BLaER1 (cell line): ENCODE measurements around the gene THYN1.
A peak's percentile ranks its signal among the peaks of the same experiment; 100 is the strongest.

ENCODE experiments used
- H3K27ac ChIP-seq: shearing (Covaris generic); formaldehyde crosslinking; 2 replicates; pipeline ENCODE4 v1.8.1; 2022
- H3K27me3 ChIP-seq: shearing (Covaris generic); formaldehyde crosslinking; 2 replicates; pipeline ENCODE4 v1.8.1; 2022
- H3K36me3 ChIP-seq: shearing (Covaris generic); formaldehyde crosslinking; 2 replicates; pipeline ENCODE4 v1.8.1; 2022
- H3K4me1 ChIP-seq: shearing (Covaris generic); formaldehyde crosslinking; 2 replicates; pipeline ENCODE4 v1.8.1; 2022
- H3K4me2 ChIP-seq: shearing (Covaris generic); formaldehyde crosslinking; 2 replicates; pipeline ENCODE4 v1.8.1; 2022
- H3K4me3 ChIP-seq: shearing (Covaris generic); formaldehyde crosslinking; 2 replicates; pipeline ENCODE4 v1.8.1; 2022
- H3K9ac ChIP-seq: shearing (Covaris generic); formaldehyde crosslinking; 2 replicates; pipeline ENCODE4 v1.8.1; 2022
- H3K9me3 ChIP-seq: shearing (Covaris generic); formaldehyde crosslinking; 2 replicates; pipeline ENCODE4 v1.8.1; 2022
- H4K20me1 ChIP-seq: shearing (Covaris generic); formaldehyde crosslinking; 2 replicates; pipeline ENCODE4 v1.8.1; 2022
- Cebpa-rat ChIP-seq: shearing (Covaris generic); IDR thresholded peaks from 2 replicates; pipeline ENCODE4 v1.8.1; 2022

THYN1 gene

DNA sequence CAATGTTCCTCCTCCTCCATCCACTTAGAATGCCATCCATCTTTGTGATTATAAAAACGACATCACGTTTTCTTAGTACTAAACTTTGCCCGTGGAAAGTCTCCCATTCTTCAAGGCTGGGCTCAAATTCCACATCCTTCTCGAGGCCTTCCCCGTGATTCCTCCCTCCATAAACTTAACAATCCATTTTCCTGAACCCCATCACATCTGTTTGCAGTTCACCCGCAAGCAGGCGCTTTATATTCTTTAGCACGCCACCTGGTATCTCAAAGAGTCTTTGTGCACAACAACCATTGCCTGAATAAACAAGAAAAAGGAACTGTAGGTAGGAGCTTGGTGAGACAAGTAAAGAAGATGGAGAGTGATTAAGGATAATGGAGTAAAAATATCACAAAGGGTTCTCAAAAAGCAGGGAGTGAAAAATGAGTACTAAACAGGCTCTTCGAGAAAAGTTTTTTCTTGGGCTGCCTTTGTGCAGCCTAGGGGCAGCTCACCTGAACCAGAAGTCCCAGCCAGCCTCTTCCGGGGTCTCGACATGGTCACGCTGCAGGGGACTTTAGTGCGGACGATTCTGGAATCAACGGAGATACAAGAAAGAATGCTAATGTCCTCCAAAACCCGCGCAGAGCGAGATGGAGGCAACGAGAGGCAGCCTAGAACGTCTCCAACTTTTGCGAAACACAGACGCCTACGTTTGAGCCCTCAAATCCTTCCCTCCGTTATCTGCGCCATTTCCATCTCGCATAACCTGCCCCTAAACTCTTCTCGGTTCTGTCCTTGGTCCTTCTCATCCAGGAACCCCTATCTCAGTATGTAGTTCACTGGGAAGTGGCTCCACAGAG, 585 bp downstream of the THYN1 start:
- peak overlapping the region; percentile 89 for H3K4me2 ChIP-seq
- no peak for TF ChIP-seq Cebpa-rat
- peak overlapping the region; percentile 95 for H3K4me3 ChIP-seq
- no peaks in the 10 kb centered on the region for H3K27me3 ChIP-seq
- peak overlapping the region; percentile 40 for H3K27ac ChIP-seq
- no peaks in the 10 kb centered on the region for H3K9me3 ChIP-seq
- H3K36me3 ChIP-seq, result peaks cover 43% of the 10 kb centered on the region
- peak overlapping the region; percentile 77 for H3K9ac ChIP-seq
- H4K20me1 ChIP-seq, result 0 out of 2 replicates have a peak, but pooled peaks cover 10% of the 10 kb centered on the region
- H3K4me1 ChIP-seq, result peaks cover 24% of the 10 kb centered on the region

DNA sequence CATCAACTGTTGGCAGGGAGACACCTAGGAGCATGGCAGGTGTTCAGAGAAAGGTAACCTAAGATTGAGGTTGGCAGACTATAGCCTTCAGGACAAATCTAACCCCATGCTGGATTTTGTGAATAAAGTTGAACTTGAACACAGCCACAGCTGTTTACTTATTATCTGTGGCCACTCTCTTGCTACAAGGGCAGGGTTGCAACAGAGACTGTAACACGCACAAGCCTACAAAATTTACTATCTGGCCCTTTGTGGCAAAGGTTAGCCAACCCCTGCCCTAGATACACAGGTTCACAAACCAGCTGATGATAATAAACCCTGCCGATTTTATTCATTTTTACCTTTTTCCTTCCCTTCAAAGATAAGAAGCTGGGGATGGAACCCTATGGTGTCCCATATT, 2.5 kb downstream of the THYN1 start:
- H4K20me1 ChIP-seq, result 0 out of 2 replicates have a peak, but pooled peaks cover 2% of the 10 kb centered on the region
- TF ChIP-seq Cebpa-rat, result no peak
- no peak overlapping the region for H3K4me2 ChIP-seq
- peaks cover 55% of the 10 kb centered on the region for H3K36me3 ChIP-seq
- no peak overlapping the region for H3K27ac ChIP-seq
- no peaks in the 10 kb centered on the region for H3K27me3 ChIP-seq
- H3K9ac ChIP-seq, result no peak overlapping the region
- peaks cover 24% of the 10 kb centered on the region for H3K4me1 ChIP-seq
- H3K4me3 ChIP-seq, result no peak overlapping the region
- H3K9me3 ChIP-seq, result no peaks in the 10 kb centered on the region

DNA sequence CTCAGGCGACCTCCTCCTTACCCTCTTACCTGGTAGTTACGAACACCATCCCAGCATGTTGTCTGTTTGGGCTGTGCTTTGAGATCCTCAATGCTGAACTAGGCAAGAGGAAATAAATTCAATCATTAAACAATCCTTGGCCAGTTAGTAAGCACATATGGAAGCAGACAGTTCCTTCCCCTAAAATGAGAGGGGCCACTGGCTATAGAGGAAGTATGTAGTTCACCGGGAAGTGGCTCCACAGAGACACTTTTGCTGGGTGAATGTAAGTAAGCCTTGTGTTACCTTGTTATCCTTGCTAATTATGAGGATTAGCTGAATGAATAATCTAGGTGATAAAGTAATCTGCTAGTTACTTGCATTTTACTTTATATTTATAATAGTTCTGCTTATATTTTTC, 2.9 kb downstream of the THYN1 start:
- peaks cover 24% of the 10 kb centered on the region for H3K4me1 ChIP-seq
- no peak overlapping the region for H3K4me3 ChIP-seq
- H4K20me1 ChIP-seq, result no peaks in the 10 kb centered on the region
- H3K9ac ChIP-seq, result no peak overlapping the region
- H3K36me3 ChIP-seq, result peaks cover 59% of the 10 kb centered on the region
- no peak overlapping the region for H3K4me2 ChIP-seq
- H3K27ac ChIP-seq, result no peak overlapping the region
- no peak for TF ChIP-seq Cebpa-rat
- H3K9me3 ChIP-seq, result no peaks in the 10 kb centered on the region
- H3K27me3 ChIP-seq, result no peaks in the 10 kb centered on the region

DNA sequence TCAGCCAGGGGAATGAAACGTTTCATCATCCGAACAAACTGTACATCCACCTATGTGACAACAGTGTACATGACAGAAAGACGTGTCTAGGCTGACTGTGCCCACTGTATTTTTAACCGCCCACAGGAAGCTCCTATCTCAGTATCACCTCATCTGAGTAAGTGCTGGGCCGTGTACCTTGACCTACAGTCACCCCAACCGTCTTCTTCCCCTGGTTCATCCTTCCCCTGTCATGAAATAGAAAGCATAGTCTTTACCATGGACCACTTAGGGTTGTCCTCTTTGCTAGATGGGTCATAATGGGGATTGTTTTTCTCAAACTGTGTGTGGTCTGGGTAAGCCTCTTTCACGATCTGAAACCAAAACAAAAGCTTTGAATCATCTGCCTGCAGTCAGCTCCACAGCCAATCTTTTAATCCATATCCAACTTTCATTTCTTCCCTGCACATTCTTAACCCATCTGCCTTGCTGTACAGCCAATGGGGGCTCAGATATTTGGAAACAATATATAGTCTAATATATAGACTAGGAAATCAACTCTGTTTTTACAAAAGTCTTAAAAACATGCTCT, 4.2 kb downstream of the THYN1 start:
- Histone ChIP-seq H3K27ac (no peak overlapping the region), H3K4me2 (no peak overlapping the region), H4K20me1 (0 out of 2 replicates have a peak, but pooled peaks cover 4% of the 10 kb centered on the region), H3K9ac (no peak overlapping the region), H3K4me1 (peaks cover 20% of the 10 kb centered on the region), H3K4me3 (no peak overlapping the region), H3K36me3 (peaks cover 72% of the 10 kb centered on the region), H3K27me3 (no peaks in the 10 kb centered on the region), H3K9me3 (no peaks in the 10 kb centered on the region)
- TF ChIP-seq Cebpa-rat, result no peak

DNA sequence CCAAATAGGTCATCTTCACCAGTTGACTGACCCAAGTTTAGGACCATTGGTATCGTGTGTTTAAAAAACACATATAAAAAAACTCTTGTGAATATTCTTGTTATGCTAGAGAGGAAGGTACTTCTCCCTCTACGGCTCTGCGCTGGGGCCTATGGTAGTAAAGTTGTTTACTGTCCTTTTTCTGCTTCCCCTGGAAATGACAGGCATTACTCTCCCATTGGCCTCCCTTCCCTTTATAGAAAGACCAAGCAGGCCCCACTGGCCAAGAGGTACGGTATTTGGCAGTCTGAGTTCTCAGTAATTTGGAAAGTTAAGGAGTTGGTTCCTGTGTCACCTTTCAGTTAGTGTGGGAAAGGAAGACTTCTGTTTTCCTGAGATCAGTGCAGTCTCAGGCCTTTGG, 6.5 kb downstream of the THYN1 start:
- TF ChIP-seq Cebpa-rat, result no peak
- Histone ChIP-seq H3K9ac (no peak overlapping the region), H3K36me3 (peaks cover 82% of the 10 kb centered on the region)

DNA sequence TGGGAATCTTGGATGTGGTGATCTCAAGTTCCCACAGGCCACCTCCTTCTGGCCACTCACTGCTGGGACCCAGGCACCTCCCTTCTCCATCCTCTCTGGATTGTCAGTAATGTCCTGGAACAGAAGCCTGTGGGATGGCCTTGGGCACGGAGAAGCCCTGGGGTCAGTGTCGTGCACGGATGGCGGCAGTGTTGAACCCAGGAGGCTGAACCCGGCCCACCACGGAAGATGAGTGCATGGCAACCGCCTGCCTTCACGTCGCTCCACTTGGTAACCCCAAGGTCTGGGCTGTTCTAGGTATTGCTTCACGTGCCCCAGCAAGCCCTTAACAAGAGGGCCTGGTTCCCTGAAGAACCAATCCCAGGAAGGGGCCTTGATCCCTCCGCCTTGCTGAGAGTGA, 7.1 kb downstream of the THYN1 start:
- Histone ChIP-seq H3K4me3 (no peak overlapping the region), H4K20me1 (peaks cover 26% of the 10 kb centered on the region), H3K9me3 (no peaks in the 10 kb centered on the region), H3K27me3 (peaks cover 5% of the 10 kb centered on the region; the same call in 1 of the 2 replicates), H3K4me2 (no peak overlapping the region), H3K36me3 (peaks cover 86% of the 10 kb centered on the region), H3K4me1 (peaks cover 35% of the 10 kb centered on the region), H3K9ac (no peak overlapping the region), H3K27ac (no peak overlapping the region)
- no peak for TF ChIP-seq Cebpa-rat

More for the DNA sequence above, 6.5 kb downstream of the THYN1 start:
- no peaks in the 10 kb centered on the region for H3K9me3 ChIP-seq
- H3K4me3 ChIP-seq, result no peak overlapping the region
- H3K4me1 ChIP-seq, result peaks cover 32% of the 10 kb centered on the region
- no peak overlapping the region for H3K27ac ChIP-seq
- H4K20me1 ChIP-seq, result peaks cover 21% of the 10 kb centered on the region; the same call in 1 of the 2 replicates
- H3K27me3 ChIP-seq, result no peaks in the 10 kb centered on the region
- H3K4me2 ChIP-seq, result no peak overlapping the region

DNA sequence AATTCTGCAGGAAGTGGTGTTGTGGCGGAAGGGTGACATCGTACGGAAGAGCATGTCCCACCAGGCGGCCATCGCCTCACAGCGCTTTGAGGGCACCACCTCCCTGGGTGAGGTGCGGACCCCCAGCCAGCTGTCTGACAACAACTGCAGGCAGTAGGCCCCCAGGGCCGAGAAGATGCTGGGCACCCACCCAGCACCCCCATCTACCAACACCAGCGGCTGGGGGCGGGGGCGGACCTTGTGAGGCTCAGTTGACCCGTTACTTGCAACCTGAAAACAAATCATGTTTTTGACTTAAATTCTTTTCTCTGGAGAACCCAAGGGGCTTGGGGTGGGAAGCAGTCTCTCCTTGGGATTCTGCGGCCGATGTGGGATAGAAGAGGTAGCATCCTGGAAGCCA, 7.7 kb downstream of the THYN1 start:
- H3K9me3 ChIP-seq, result no peaks in the 10 kb centered on the region
- no peak for TF ChIP-seq Cebpa-rat
- peaks cover 83% of the 10 kb centered on the region for H3K36me3 ChIP-seq
- H3K4me2 ChIP-seq, result no peak overlapping the region
- H3K9ac ChIP-seq, result no peak overlapping the region
- peaks cover 30% of the 10 kb centered on the region for H4K20me1 ChIP-seq
- peaks cover 36% of the 10 kb centered on the region for H3K4me1 ChIP-seq
- H3K27ac ChIP-seq, result no peak overlapping the region
- peaks cover 6% of the 10 kb centered on the region; the same call in 1 of the 2 replicates for H3K27me3 ChIP-seq
- no peak overlapping the region for H3K4me3 ChIP-seq

DNA sequence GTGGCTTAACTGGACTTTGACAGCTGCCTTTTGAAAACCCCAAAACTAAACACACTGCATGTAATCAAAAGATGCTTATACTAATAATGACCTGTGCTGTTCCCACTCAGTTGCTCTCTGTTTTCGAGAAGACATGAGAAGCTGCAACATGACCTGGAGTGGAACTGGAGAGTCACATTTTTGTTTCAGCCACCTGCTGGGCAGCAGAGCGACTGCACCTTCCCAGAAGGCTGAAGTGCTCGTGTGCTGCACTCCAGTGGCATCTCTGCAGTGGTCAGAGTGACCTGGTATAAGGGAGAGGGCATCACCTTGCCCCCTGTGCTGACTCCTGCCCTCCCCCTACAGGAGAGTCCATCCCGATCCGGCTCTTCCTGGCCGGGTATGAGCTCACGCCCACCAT, 8.6 kb downstream of the THYN1 start:
- peaks cover 6% of the 10 kb centered on the region; the same call in 1 of the 2 replicates for H3K27me3 ChIP-seq
- H3K36me3 ChIP-seq, result peaks cover 83% of the 10 kb centered on the region
- H3K9ac ChIP-seq, result no peak overlapping the region
- no peak overlapping the region for H3K4me3 ChIP-seq
- H4K20me1 ChIP-seq, result peaks cover 38% of the 10 kb centered on the region
- H3K27ac ChIP-seq, result no peak overlapping the region
- no peaks in the 10 kb centered on the region for H3K9me3 ChIP-seq
- H3K4me2 ChIP-seq, result peak overlapping the region; percentile 79; the same call in 1 of the 2 replicates
- no peak for TF ChIP-seq Cebpa-rat
- peaks cover 41% of the 10 kb centered on the region for H3K4me1 ChIP-seq

DNA sequence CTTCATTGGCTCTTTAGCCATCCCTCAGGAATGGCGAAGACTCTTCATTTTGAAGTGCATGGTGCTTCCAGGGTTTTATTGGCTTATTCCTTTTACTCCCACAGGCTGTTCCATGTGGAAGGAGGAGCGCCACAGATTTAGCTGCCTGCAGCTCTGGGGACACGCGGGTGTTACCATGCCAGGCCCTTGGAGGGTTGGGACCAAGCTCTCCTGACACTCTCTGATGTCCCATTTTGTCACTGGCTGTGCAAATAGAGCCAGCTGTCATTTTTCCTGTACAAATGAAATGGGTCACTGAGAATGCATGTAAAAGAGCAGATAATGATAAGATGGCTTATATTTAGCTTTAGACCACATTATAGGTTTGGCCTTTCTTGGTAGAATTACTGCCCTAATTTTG, 9.2 kb downstream of the THYN1 start:
- TF ChIP-seq Cebpa-rat, result no peak
- Histone ChIP-seq H3K27ac (no peak overlapping the region), H3K9me3 (no peaks in the 10 kb centered on the region), H3K4me2 (peak overlapping the region; percentile 79), H3K36me3 (peaks cover 83% of the 10 kb centered on the region), H3K4me1 (peaks cover 48% of the 10 kb centered on the region), H3K27me3 (peaks cover 6% of the 10 kb centered on the region; the same call in 1 of the 2 replicates), H3K9ac (no peak overlapping the region), H4K20me1 (peaks cover 45% of the 10 kb centered on the region), H3K4me3 (no peak overlapping the region)

DNA sequence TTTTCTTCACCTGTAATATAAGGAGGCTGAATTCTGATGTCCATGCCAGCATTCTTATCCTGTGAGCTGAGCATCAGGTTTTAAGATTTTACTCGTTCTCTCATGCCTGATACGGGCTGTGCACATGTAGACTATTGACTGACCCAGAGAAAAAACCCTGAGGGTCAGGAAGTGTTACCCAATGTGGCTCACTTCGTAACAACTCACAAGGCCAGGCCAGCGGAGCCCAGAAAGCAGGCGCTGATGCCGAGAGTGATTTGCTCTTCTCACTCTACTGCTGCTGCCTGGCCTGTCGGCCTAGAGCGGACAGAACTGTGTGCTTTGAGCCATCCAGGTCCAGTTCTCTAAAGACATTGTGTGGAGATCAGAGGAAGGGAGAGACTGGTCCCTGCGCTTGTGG, 10.8 kb downstream of the THYN1 start:
- Histone ChIP-seq H3K36me3 (peaks cover 81% of the 10 kb centered on the region), H3K4me2 (peak overlapping the region; percentile 79), H3K9me3 (no peaks in the 10 kb centered on the region), H3K4me3 (no peak overlapping the region), H3K27me3 (peaks cover 6% of the 10 kb centered on the region; the same call in 1 of the 2 replicates), H3K27ac (no peak overlapping the region), H3K4me1 (peaks cover 64% of the 10 kb centered on the region), H3K9ac (no peak overlapping the region), H4K20me1 (peaks cover 56% of the 10 kb centered on the region)
- no peak for TF ChIP-seq Cebpa-rat
